ENCODE results near the gene GZMM.

GZMM gene

GRCh38 chr19:558770-559439 lies 15.1 kb downstream of the GZMM start:
- no peak for FAIRE-seq
- no peak for DNase-seq (ENCODE audit: insufficient read length, low spot score)
- TF ChIP-seq SPI1 (IDR thresholded peaks at IDR 0.05; ENCODE audit: low read depth, low read length) (no peak), POLR2A (IDR thresholded peaks at IDR 0.05; ENCODE audit: low read depth, low read length) (no peak), TAF1 (IDR thresholded peaks at IDR 0.05; ENCODE audit: low read depth, low read length) (no peak), PAX5 (IDR thresholded peaks at IDR 0.05; ENCODE audit: insufficient read depth, low read length, severe bottlenecking) (no peak), POLR2AphosphoS5 (IDR thresholded peaks at IDR 0.05; ENCODE audit: low read depth, low read length) (no peak), POU2F2 (IDR thresholded peaks at IDR 0.05; ENCODE audit: low read depth, low read length) (no peak)

DNA sequence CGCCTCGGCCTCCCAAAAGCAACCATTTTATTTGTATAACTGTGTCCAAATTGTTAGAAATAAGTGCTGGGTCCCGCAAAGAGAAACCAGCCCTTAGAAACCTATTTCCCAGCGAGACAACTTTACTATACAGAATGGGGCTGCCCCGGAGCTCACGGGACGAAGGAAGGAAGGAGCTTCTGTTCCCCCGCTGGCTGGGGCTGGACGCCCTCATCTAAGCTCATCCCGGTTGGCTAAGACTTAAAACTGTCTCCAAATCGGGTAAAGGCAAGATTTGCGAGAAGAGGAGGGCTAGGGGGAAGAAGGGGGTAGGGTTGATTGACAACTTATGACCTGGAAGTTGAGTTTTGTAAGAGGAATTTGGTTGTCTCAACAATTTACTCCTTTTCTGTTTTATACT lies 16.3 kb downstream of the GZMM start:
- no peak for FAIRE-seq
- no peak for TF ChIP-seq TAF1 (IDR thresholded peaks at IDR 0.05; ENCODE audit: low read depth, low read length)
- no peak for TF ChIP-seq POLR2AphosphoS5 (IDR thresholded peaks at IDR 0.05; ENCODE audit: low read depth, low read length)
- no peak for TF ChIP-seq POU2F2 (IDR thresholded peaks at IDR 0.05; ENCODE audit: low read depth, low read length)
- TF ChIP-seq PAX5 (IDR thresholded peaks at IDR 0.05; ENCODE audit: insufficient read depth, low read length, severe bottlenecking) = no peak
- TF ChIP-seq SPI1 (IDR thresholded peaks at IDR 0.05; ENCODE audit: low read depth, low read length) = no peak
- TF ChIP-seq POLR2A (IDR thresholded peaks at IDR 0.05; ENCODE audit: low read depth, low read length) = no peak
- no peak for DNase-seq (ENCODE audit: insufficient read length, low spot score)

DNA sequence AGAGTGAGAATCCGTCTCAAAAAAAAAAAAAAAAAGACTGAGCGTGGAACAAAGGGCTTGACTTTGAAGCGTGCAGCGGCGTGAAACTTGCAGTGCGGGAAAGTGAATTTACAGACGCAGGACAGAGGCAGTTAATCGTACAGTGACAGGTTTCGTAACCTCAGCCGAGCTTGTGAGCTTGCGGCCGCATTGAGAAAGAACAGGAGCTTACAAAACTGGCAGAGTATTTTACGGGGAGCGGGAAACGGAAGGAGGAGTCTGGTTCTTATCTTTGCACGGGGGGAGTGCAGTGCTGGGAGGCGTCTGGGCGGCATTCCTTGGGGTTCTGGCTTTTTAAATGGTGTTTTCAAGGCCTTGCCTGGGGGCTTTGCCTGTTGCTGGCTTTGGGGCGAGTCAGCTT lies 22.6 kb downstream of the GZMM start:
- no peak for DNase-seq (ENCODE audit: insufficient read length, low spot score)
- no peak for TF ChIP-seq POU2F2 (IDR thresholded peaks at IDR 0.05; ENCODE audit: low read depth, low read length)
- no peak for FAIRE-seq

GRCh38 chr19:566844-567243 lies 23.0 kb downstream of the GZMM start:
- FAIRE-seq (no peak), DNase-seq (ENCODE audit: insufficient read length, low spot score) (no peak)
- TF ChIP-seq TAF1 (IDR thresholded peaks at IDR 0.05; ENCODE audit: low read depth, low read length) (no peak), SPI1 (IDR thresholded peaks at IDR 0.05; ENCODE audit: low read depth, low read length) (no peak), POLR2A (IDR thresholded peaks at IDR 0.05; ENCODE audit: low read depth, low read length) (no peak), PAX5 (IDR thresholded peaks at IDR 0.05; ENCODE audit: insufficient read depth, low read length, severe bottlenecking) (no peak), POU2F2 (IDR thresholded peaks at IDR 0.05; ENCODE audit: low read depth, low read length) (no peak), POLR2AphosphoS5 (IDR thresholded peaks at IDR 0.05; ENCODE audit: low read depth, low read length) (no peak)

GRCh38 chr19:567296-567900 lies 23.5 kb downstream of the GZMM start:
- no peak for DNase-seq (ENCODE audit: insufficient read length, low spot score)
- TF ChIP-seq POU2F2 (IDR thresholded peaks at IDR 0.05; ENCODE audit: low read depth, low read length) = no peak
- TF ChIP-seq POLR2A (IDR thresholded peaks at IDR 0.05; ENCODE audit: low read depth, low read length) = no peak
- TF ChIP-seq SPI1 (IDR thresholded peaks at IDR 0.05; ENCODE audit: low read depth, low read length) = no peak
- no peak for TF ChIP-seq TAF1 (IDR thresholded peaks at IDR 0.05; ENCODE audit: low read depth, low read length)
- TF ChIP-seq PAX5 (IDR thresholded peaks at IDR 0.05; ENCODE audit: insufficient read depth, low read length, severe bottlenecking) = no peak
- TF ChIP-seq POLR2AphosphoS5 (IDR thresholded peaks at IDR 0.05; ENCODE audit: low read depth, low read length) = no peak
- FAIRE-seq = no peak

DNA sequence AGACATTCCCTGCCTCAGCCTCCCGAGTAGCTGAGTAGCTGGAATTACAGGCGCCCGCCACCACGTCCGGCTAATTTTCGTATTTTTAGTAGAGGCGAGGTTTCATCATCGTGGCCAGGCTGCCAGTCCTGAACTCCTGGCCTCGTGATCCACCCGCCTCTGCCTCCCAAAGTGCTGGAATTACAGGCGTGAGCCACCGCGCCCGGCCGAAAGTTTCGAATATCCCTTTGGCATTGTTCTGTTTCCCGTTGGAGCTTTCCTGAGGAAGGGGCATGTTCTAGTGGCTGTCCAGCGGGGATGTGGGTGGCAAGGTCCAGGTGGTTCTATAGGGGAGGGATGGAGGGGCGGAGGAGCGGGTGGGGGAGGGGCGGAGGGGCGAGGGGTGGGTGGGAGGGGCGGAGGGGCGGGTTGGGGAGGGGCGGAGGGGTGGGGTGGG lies 26.4 kb downstream of the GZMM start:
- no peak for TF ChIP-seq SPI1 (IDR thresholded peaks at IDR 0.05; ENCODE audit: low read depth, low read length)
- no peak for TF ChIP-seq TAF1 (IDR thresholded peaks at IDR 0.05; ENCODE audit: low read depth, low read length)
- no peak for TF ChIP-seq POU2F2 (IDR thresholded peaks at IDR 0.05; ENCODE audit: low read depth, low read length)
- TF ChIP-seq POLR2AphosphoS5 (IDR thresholded peaks at IDR 0.05; ENCODE audit: low read depth, low read length) = no peak
- no peak for TF ChIP-seq PAX5 (IDR thresholded peaks at IDR 0.05; ENCODE audit: insufficient read depth, low read length, severe bottlenecking)
- TF ChIP-seq POLR2A (IDR thresholded peaks at IDR 0.05; ENCODE audit: low read depth, low read length) = no peak
- FAIRE-seq (no peak), DNase-seq (ENCODE audit: insufficient read length, low spot score) (no peak)

DNA sequence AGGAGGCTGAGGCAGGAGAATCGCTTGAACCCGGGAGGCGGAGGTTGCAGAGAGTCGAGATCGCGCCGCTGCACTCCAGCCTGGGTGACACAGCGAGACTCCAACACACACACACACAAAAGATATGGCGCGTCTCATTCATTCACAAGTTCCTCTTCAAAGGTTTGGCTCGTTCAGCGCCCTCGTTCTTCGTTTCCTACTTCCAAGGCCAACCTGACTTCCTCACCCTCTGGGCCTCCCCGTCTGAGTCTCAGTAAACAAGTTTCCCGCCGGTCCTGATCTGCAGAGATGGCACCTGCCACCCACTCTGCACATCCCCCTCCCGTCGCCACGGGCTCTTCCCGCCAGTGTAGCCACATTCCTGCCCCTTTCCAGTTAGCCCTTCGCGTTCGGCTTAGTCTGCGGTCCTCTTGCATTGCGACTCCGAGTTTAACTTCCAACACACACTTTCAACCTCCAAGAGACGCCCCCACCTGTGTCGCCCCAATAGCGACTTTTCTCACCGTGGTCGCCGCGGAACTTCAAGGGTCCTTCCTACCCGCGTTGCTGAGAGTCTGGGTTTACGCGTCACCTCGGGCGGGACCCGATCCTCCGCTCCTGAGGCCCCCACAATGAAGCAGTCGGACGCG lies 27.2 kb downstream of the GZMM start:
- no peak for DNase-seq (ENCODE audit: insufficient read length, low spot score)
- FAIRE-seq = peak; percentile 85
- 0 out of 2 replicates have a peak, but pooled peaks have one; percentile 23 for TF ChIP-seq TAF1 (IDR thresholded peaks at IDR 0.05; ENCODE audit: low read depth, low read length)
- no peak for TF ChIP-seq PAX5 (IDR thresholded peaks at IDR 0.05; ENCODE audit: insufficient read depth, low read length, severe bottlenecking)
- TF ChIP-seq SPI1 (IDR thresholded peaks at IDR 0.05; ENCODE audit: low read depth, low read length) = peak; percentile 36; the same call in 1 of the 2 replicates

GRCh38 chr19:571566-571974 lies 27.7 kb downstream of the GZMM start:
- FAIRE-seq (no peak), DNase-seq (ENCODE audit: insufficient read length, low spot score) (no peak)
- no peak for TF ChIP-seq POU2F2 (IDR thresholded peaks at IDR 0.05; ENCODE audit: low read depth, low read length)
- TF ChIP-seq TAF1 (IDR thresholded peaks at IDR 0.05; ENCODE audit: low read depth, low read length) = no peak
- no peak for TF ChIP-seq PAX5 (IDR thresholded peaks at IDR 0.05; ENCODE audit: insufficient read depth, low read length, severe bottlenecking)

DNA sequence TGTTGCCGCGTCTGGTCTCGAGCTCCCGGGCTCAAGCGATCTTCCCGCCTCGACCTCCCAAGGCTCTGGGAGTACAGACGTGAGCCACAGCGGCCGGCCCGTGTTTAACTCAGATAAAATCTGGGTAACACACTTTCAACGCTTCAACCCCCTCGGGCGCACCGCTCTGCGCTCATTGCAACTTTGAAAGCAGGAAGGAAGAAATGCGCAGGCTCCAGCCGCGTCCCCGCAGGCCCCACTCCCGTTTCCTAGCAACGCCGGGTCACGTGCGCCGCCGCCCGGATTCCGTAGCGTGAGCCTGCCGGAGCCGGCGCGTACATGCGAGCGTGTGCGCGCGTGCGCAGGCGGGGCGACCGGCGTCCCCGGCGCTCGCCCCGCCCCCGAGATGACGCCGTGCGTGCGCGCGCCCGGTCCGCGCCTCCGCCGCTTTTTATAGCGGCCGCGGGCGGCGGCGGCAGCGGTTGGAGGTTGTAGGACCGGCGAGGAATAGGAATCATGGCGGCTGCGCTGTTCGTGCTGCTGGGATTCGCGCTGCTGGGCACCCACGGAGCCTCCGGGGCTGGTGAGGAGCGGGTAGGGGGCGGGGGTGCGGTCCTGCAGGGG lies 28.4 kb downstream of the GZMM start, which contains the start of gene BSG:
TSS of gene BSG (plus strand) at position 457 of the 603 bp plus-strand sequence. CDS start at position 496, 39 bp downstream.
- DNase-seq (ENCODE audit: insufficient read length, low spot score) (peak; percentile 98), FAIRE-seq (peak; percentile 99)
- peak; percentile 94 for TF ChIP-seq POLR2AphosphoS5 (IDR thresholded peaks at IDR 0.05; ENCODE audit: low read depth, low read length)
- peak; percentile 96 for TF ChIP-seq POLR2A (IDR thresholded peaks at IDR 0.05; ENCODE audit: low read depth, low read length)
- TF ChIP-seq PAX5 (IDR thresholded peaks at IDR 0.05; ENCODE audit: insufficient read depth, low read length, severe bottlenecking) = no peak
- TF ChIP-seq POU2F2 (IDR thresholded peaks at IDR 0.05; ENCODE audit: low read depth, low read length) = peak; percentile 51; the same call in 1 of the 2 replicates
- peak; percentile 68 for TF ChIP-seq TAF1 (IDR thresholded peaks at IDR 0.05; ENCODE audit: low read depth, low read length)
- TF ChIP-seq SPI1 (IDR thresholded peaks at IDR 0.05; ENCODE audit: low read depth, low read length) = no peak
